Thoracic aorta (tissue), 2 donors: ENCODE results near the gene CTBP2. TPM values are rescaled to one million over a fixed set of nuclear protein-coding genes. Genes with fewer than 3 reads are reported as not detected.

Source experiments
- ATAC-seq: fragments of 150-250 bp; one replicate; pipeline ENCODE4 v1.8.0; 2017; ENCODE audit warnings: low read depth; ENCODE audit not compliant: insufficient number of reproducible peaks, low FRiP score
- DNase-seq: peaks from one replicate; pipeline ENCODE4 v3.0.0-alpha.2; 2020; ENCODE audit warnings: low spot score
- H3K27ac ChIP-seq, 2 donors: fragments of 200-600 bp; sonication (generic); 1 replicate in 1 of 2; 2 replicates in 1 of 2; pipeline ENCODE4 v1.5.1; 2016; ENCODE audit warnings: mild to moderate bottlenecking in 2 of 2, moderate library complexity in 2 of 2
- H3K27me3 ChIP-seq: fragments of 200-600 bp; sonication (generic); replicated peaks from 2 replicates; pipeline ENCODE4 v1.6.0; 2016; ENCODE audit warnings: mild to moderate bottlenecking; ENCODE audit not compliant: insufficient read depth
- H3K36me3 ChIP-seq: fragments of 200-600 bp; sonication (generic); one replicate; pipeline ENCODE4 v1.5.1; 2016
- H3K4me1 ChIP-seq, 2 donors: fragments of 200-600 bp; sonication (generic); 1 replicate in 1 of 2; 2 replicates in 1 of 2; pipeline versions ENCODE4 v1.5.1 to v1.6.0; 2016; ENCODE audit warnings: low read depth in 2 of 2, mild to moderate bottlenecking in 1 of 2; ENCODE audit not compliant: control insufficient read depth in 1 of 2
- H3K4me3 ChIP-seq: fragments of 200-600 bp; sonication (generic); 2 replicates; pipeline ENCODE4 v1.5.1; 2016; ENCODE audit warnings: mild to moderate bottlenecking
- H3K9me3 ChIP-seq: fragments of 200-600 bp; sonication (generic); 2 replicates; pipeline ENCODE4 v1.5.1; 2016
- total RNA-seq, 2 donors: library from RNA; depleted of rRNA; stranded (reverse); fragments of >200 nt; gene quantifications; one replicate each; pipeline versions ENCODE4 v1.1.0 to v1.2.3, GENCODE V29; 2016
- TF ChIP-seq, protein P1 (sequence below): fragments of 200-600 bp; sonication (generic); IDR thresholded peaks from one replicate; pipeline ENCODE4 v1.5.1; 2019; ENCODE audit warnings: antibody characterized with exemption

Gene CTBP2
- total RNA-seq, 2 donors from 2014 or later = 62.8 to 80.6 TPM

DNA sequence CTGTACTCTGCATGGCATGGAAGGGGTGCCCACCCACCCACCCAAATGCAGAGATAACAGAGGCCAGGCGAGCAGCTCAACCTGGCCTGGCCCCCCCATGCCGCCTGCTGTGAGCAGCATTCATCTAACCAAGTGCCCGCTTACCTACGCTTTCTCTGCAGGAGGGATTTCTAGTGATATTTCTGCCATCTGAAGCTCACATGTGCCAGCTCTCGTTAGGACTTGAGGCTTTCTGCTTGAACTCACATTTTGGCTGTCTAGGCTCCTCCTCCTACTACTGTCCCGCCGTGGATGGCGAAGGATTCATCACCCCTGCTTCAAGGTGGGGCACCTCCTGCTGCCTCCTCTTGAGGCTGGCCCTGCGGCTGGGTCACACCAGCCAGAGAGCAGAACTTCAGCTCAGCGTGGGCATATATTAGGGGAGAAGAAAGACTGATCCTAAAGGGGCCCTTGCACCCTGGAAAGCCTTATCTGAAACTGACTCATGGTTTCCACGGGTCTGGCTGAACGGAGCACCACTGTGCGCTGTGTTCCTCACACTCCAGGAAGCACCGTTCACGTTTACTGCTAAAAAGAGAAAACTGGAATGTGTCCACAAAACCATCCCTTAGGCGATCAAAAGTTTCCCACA, 45.5 kb downstream of the CTBP2 start:
- TF ChIP-seq, protein P1, sequence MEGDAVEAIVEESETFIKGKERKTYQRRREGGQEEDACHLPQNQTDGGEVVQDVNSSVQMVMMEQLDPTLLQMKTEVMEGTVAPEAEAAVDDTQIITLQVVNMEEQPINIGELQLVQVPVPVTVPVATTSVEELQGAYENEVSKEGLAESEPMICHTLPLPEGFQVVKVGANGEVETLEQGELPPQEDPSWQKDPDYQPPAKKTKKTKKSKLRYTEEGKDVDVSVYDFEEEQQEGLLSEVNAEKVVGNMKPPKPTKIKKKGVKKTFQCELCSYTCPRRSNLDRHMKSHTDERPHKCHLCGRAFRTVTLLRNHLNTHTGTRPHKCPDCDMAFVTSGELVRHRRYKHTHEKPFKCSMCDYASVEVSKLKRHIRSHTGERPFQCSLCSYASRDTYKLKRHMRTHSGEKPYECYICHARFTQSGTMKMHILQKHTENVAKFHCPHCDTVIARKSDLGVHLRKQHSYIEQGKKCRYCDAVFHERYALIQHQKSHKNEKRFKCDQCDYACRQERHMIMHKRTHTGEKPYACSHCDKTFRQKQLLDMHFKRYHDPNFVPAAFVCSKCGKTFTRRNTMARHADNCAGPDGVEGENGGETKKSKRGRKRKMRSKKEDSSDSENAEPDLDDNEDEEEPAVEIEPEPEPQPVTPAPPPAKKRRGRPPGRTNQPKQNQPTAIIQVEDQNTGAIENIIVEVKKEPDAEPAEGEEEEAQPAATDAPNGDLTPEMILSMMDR = no peak
- Histone ChIP-seq H3K4me3 (no peak overlapping the region), H3K36me3 (no peaks in the 10 kb centered on the region), H3K27me3 (no peaks in the 10 kb centered on the region), H3K4me1 (peaks cover 23 to 67% of the 10 kb centered on the region in 2 donors), H3K9me3 (no peaks in the 10 kb centered on the region), H3K27ac (peak overlapping the region in 1 of 2 donors; percentile 11)
- DNase-seq (no peak), ATAC-seq (no peak)

- Histone ChIP-seq H3K36me3 (peaks cover 4% of the 10 kb centered on the region), H3K9me3 (no peaks in the 10 kb centered on the region), H3K27ac (peak overlapping the region; percentile 11 to 40), H3K27me3 (no peaks in the 10 kb centered on the region), H3K4me3 (peak overlapping the region; percentile 4), H3K4me1 (peaks cover 23 to 56% of the 10 kb centered on the region in 2 donors)
- ATAC-seq (no peak), DNase-seq (no peak)
- TF ChIP-seq, protein P1 = no peak
Measured at GRCh38 chr10:125113691-125114371, 46.5 kb downstream of the CTBP2 start.

GRCh38 chr10:125112697-125113494, 47.5 kb downstream of the CTBP2 start:
- ATAC-seq (no peak), DNase-seq (no peak)
- TF ChIP-seq, protein P1 = no peak
- peaks cover 17 to 49% of the 10 kb centered on the region in 2 donors for H3K4me1 ChIP-seq
- H3K4me3 ChIP-seq = no peak overlapping the region
- H3K36me3 ChIP-seq = peaks cover 11% of the 10 kb centered on the region
- H3K27me3 ChIP-seq = no peaks in the 10 kb centered on the region
- no peaks in the 10 kb centered on the region for H3K9me3 ChIP-seq
- no peak overlapping the region for H3K27ac ChIP-seq

GRCh38 chr10:125111118-125111727, 49.1 kb downstream of the CTBP2 start:
- Histone ChIP-seq H3K4me1 (peaks cover 10 to 42% of the 10 kb centered on the region in 2 donors), H3K4me3 (no peak overlapping the region), H3K27ac (no peak overlapping the region), H3K27me3 (no peaks in the 10 kb centered on the region), H3K9me3 (no peaks in the 10 kb centered on the region), H3K36me3 (peaks cover 11% of the 10 kb centered on the region)
- DNase-seq (no peak), ATAC-seq (no peak)
- TF ChIP-seq, protein P1 = no peak
